HG02973 (cell line): ENCODE results near the gene MST1.

ENCODE experiments used
- ATAC-seq: cut with Tn5 transposase; IDR thresholded peaks from one replicate; pipeline ENCODE4 v1.9.1; 2021; ENCODE audit warnings: moderate library complexity; ENCODE audit not compliant: unreplicated experiment

The MST1 gene

DNA sequence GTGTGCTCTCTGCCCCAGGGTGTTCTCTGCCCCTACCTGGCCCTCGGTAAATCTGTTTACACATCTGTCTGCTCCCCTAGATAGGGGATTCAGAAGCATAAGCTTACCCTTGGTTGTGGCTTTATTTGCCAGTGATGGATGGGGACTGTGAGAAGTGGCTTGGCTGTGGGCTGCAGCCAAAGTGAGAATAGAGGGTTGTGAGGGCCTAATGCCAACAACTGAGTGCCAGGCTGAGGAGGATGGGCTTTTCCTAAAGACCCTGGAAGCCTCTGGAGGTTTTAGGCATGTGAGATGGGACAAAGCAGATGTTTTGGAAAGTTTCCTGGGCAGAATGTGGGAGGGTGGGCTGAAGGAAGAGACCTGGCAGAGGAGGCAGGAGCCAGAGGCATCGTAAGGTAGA, 30.6 kb downstream of the MST1 start:
- ATAC-seq = no peak

DNA sequence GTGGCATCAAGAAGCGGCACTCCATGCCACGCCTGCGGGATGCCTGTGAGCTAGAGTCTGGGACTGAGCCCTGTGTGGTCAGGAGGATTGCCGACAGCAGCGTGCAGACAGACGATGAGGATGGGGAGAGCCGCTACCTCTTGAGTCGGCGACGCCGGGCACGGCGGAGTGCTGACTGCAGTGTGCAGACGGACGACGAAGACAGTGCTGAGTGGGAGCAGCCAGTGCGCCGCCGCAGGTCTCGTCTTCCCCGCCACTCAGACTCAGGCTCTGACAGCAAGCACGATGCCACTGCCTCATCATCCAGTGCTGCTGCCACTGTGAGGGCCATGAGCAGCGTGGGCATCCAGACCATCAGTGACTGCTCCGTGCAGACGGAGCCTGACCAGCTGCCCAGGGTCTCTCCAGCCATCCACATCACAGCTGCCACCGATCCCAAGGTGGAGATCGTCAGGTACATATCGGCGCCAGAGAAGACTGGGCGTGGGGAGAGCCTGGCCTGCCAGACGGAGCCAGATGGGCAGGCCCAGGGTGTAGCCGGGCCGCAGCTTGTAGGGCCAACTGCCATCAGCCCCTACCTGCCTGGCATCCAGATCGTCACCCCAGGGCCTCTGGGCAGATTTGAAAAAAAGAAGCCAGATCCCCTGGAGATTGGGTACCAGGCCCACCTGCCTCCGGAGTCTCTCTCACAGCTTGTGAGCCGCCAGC, 31.9 kb downstream of the MST1 start:
- ATAC-seq = no peak

DNA sequence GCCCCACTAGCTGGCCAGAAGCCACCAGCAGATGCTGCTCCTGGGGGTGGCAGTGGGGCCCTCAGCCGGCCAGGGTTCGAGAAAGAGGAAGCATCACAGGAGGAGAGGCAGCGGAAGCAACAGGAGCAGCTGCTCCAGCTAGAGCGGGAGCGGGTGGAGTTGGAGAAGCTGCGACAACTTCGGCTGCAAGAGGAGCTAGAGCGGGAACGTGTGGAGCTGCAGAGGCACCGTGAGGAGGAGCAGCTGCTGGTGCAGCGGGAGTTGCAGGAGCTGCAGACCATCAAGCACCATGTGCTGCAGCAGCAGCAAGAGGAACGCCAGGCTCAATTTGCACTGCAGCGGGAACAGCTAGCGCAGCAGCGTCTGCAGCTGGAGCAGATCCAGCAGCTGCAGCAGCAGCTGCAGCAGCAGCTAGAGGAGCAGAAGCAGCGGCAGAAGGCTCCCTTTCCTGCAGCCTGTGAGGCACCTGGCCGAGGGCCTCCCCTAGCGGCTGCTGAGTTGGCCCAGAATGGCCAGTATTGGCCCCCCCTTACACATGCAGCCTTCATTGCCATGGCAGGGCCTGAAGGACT, 32.6 kb downstream of the MST1 start:
- ATAC-seq = no peak

GRCh38 chr3:49655731-49656285, 33.5 kb downstream of the MST1 start:
- ATAC-seq = no peak

DNA sequence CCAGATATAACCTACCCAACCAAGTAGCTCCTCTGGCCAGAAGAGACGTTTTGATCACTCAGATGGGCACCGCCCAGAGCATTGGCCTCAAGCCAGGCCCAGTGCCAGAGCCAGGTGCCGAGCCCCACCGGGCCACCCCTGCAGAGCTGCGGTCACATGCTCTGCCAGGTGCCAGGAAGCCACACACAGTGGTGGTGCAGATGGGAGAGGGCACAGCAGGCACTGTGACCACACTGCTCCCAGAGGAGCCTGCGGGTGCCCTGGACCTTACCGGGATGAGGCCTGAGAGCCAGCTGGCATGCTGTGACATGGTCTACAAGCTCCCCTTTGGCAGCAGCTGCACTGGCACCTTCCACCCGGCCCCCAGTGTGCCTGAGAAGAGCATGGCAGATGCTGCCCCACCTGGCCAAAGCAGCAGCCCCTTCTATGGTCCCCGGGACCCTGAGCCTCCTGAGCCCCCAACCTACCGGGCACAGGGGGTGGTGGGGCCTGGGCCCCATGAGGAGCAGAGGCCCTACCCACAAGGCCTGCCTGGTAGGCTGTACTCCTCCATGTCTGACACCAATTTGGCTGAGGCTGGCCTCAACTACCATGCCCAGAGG, 34.2 kb downstream of the MST1 start:
- ATAC-seq = no peak

DNA sequence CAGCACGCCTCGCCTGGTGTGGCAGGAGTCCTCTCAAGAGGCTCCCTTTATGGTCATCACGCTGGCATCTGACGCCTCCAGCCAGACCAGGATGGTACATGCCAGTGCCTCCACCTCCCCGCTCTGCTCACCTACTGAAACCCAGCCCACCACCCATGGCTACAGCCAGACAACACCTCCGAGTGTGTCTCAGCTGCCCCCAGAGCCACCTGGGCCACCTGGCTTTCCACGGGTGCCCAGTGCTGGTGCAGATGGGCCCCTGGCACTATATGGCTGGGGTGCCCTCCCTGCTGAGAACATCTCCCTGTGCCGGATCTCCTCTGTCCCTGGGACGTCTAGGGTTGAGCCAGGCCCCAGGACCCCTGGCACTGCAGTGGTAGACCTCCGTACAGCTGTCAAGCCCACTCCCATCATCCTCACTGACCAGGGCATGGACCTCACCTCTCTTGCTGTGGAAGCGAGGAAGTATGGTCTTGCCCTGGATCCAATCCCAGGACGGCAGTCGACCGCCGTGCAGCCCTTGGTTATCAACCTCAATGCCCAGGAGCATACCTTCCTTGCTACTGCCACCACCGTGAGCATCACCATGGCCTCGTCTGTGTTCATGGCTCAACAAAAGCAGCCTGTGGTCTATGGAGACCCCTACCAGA, 35.0 kb downstream of the MST1 start:
- ATAC-seq = no peak

DNA sequence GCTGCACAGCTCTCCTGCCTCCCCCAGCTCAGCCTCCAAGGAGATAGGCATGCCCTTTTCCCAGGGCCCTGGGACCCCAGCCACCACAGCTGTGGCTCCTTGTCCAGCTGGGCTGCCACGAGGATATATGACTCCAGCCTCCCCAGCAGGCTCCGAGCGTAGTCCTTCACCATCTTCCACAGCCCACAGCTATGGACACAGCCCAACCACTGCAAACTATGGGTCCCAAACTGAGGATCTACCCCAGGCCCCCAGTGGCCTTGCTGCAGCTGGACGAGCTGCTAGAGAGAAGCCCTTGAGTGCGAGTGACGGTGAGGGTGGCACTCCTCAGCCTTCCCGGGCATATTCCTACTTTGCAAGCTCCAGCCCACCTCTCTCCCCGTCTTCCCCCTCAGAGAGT, 35.7 kb downstream of the MST1 start:
- ATAC-seq = no peak

DNA sequence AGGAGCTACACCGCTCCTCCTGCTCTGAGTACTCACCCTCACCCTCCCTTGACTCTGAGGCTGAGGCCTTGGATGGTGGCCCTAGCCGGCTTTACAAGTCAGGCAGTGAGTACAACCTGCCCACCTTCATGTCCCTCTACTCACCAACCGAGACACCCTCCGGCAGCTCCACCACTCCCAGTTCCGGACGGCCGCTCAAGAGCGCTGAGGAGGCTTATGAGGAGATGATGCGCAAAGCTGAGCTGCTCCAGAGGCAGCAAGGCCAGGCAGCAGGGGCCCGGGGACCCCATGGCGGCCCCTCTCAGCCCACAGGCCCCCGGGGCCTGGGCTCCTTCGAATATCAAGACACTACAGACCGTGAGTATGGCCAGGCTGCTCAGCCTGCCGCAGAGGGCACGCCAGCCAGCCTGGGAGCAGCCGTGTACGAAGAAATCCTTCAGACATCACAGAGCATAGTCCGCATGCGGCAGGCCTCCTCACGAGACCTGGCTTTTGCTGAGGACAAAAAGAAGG, 36.3 kb downstream of the MST1 start:
- no peak for ATAC-seq

DNA sequence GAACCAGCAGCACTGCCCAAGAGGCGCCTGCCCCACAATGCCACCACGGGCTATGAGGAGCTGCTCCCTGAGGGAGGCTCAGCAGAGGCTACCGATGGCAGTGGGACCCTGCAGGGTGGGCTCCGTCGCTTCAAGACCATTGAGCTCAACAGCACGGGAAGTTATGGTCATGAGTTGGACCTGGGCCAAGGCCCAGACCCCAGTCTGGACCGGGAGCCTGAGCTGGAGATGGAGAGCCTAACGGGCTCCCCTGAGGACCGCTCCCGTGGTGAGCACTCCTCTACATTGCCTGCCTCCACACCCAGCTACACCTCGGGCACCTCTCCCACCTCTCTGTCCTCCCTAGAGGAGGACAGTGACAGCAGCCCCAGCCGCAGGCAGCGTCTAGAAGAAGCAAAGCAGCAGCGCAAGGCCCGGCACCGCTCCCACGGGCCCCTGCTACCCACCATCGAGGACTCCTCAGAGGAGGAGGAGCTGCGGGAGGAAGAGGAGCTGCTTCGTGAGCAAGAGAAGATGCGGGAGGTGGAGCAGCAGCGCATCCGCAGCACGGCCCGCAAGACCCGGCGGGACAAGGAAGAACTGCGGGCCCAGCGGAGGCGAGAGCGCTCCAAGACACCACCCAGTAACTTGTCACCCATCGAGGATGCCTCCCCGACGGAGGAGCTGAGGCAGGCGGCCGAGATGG, 36.9 kb downstream of the MST1 start:
- ATAC-seq = no peak

DNA sequence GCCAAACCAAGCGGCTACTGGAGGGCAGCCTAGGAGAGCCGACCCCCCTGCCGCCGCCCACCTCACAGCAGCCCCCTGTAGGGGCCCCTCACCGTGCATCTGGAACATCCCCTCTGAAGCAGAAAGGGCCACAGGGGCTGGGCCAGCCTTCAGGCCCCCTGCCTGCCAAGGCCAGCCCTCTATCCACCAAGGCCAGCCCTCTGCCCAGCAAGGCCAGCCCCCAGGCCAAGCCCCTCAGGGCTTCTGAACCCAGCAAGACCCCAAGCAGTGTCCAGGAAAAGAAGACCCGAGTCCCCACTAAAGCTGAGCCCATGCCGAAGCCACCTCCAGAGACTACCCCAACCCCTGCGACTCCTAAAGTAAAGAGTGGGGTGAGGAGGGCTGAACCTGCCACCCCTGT, 38.6 kb downstream of the MST1 start:
- no peak for ATAC-seq

GRCh38 chr3:49650177-49650576, 39.1 kb downstream of the MST1 start:
- no peak for ATAC-seq

DNA sequence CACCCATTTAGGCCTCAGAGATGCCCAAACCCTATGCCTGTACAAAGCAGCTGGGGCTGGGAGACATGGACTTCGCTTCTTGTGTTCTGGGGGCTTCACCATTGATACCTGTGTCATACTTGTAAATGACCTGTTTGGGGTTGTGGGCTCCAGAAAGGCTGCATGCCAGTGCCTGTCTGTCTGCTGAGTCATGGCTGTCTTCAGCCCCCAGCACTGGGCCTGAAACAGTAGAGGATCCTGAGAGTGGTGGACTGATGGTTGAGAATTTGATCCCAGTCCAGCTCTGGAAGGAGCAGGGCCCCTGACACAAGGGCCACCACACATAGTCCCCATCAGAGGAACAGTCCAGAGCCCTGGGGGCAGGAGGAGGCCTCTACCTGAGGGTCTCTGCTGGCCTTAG, 39.7 kb downstream of the MST1 start:
- ATAC-seq = no peak

- no peak for ATAC-seq
These were observed 40.8 kb downstream of the MST1 start for GRCh38 chr3:49648354-49649019.

GRCh38 chr3:49647741-49648140, 41.5 kb downstream of the MST1 start:
- ATAC-seq = no peak

GRCh38 chr3:49646236-49646635, 43.0 kb downstream of the MST1 start:
- ATAC-seq = no peak

GRCh38 chr3:49644684-49645083, 44.6 kb downstream of the MST1 start:
- ATAC-seq = no peak

DNA sequence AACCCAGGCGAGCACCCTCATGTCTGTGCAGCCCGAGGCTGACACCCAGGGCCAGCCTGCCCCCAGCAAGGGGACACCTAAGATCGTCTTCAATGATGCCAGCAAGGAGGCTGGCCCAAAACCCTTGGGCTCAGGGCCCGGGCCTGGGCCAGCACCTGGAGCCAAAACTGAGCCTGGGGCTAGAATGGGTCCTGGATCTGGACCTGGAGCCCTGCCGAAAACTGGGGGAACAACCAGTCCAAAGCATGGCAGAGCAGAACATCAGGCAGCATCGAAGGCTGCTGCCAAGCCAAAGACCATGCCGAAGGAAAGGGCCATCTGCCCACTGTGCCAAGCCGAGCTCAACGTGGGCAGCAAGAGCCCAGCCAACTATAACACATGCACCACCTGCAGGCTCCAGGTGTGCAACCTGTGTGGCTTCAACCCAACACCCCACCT, 46.5 kb downstream of the MST1 start:
- no peak for ATAC-seq

GRCh38 chr3:49641921-49642707, 47.2 kb downstream of the MST1 start:
- ATAC-seq = no peak

GRCh38 chr3:49641292-49641691, 48.0 kb downstream of the MST1 start:
- ATAC-seq = no peak

DNA sequence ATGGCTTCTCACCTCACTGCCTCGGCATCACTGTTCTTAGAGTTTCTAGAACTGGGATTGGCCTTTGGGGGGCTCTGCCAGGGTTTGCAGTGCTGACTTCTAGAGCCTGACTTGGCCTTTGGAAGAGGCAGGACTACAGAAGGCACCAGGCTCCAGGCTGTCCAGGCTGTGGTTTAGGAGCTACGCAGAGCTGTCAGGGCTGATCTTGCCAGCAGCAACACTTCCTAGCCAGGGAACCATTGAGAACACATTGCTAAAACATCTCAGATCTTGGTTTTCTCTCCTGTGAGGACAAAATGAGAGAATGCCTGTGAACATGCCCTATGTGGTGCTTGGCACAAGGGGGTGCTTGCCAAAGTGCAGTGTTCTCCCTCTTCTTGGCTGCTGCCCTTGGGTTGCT, 49.7 kb downstream of the MST1 start:
- ATAC-seq = no peak
